Vagina (tissue), 2 donors: ENCODE results near the gene ZAR1L.

Experiments
- POLR2A ChIP-seq, 2 donors: fragments of 450-650 bp; IDR thresholded peaks; one replicate each; pipeline ENCODE4 v1.6.1; 2017; ENCODE audit warnings: antibody characterized with exemption in 2 of 2, mild to moderate bottlenecking in 2 of 2, moderate library complexity in 2 of 2
- POLR2AphosphoS5 ChIP-seq, 2 donors: sonication (generic); formaldehyde crosslinking; IDR thresholded peaks; one replicate each; pipeline ENCODE4 v1.9.0; 2017; ENCODE audit warnings: antibody characterized with exemption in 2 of 2, mild to moderate bottlenecking in 2 of 2, low read depth in 1 of 2; ENCODE audit not compliant: insufficient read depth in 1 of 2
- TF ChIP-seq, protein P1 (sequence below), 3 experiments: fragments of 450-650 bp in 2 of 3; fragments of 200-600 bp in 1 of 3; sonication (generic) in 1 of 3; IDR thresholded peaks; one replicate each; pipeline ENCODE4 v1.5.1; 2017 to 2019; ENCODE audit warnings: antibody characterized with exemption in 3 of 3, mild to moderate bottlenecking in 2 of 3, moderate library complexity in 2 of 3

DNA sequence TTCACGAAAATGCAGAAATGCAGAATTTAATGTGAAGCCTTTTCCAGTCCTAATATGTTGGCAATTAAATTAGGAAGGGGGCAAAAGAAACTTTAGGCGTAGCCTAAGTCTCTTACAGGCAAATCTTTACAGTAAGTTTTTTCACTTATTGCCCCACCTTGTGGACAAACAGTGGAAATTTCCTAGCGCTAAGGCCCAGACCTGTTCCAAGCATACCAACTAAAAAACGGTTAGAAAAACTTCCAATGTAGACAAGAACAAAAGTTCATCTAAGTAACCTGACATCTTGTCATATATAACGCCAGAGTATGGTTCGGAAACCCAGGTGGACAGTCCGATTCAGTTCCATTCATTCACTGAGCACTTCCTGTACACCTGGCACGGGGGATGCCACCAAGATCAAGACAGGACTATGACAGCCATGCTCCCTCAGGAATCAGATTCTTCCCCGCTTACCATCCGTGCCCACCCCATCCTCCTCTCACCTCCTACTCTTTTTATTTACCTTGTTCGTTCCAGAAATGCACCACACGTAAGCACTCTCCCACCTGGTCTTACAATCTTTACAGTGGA, 4.9 kb downstream of the ZAR1L start:
- TF ChIP-seq, protein P1, sequence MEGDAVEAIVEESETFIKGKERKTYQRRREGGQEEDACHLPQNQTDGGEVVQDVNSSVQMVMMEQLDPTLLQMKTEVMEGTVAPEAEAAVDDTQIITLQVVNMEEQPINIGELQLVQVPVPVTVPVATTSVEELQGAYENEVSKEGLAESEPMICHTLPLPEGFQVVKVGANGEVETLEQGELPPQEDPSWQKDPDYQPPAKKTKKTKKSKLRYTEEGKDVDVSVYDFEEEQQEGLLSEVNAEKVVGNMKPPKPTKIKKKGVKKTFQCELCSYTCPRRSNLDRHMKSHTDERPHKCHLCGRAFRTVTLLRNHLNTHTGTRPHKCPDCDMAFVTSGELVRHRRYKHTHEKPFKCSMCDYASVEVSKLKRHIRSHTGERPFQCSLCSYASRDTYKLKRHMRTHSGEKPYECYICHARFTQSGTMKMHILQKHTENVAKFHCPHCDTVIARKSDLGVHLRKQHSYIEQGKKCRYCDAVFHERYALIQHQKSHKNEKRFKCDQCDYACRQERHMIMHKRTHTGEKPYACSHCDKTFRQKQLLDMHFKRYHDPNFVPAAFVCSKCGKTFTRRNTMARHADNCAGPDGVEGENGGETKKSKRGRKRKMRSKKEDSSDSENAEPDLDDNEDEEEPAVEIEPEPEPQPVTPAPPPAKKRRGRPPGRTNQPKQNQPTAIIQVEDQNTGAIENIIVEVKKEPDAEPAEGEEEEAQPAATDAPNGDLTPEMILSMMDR (IDR thresholded peaks at IDR 0.05) = peak; percentile 62 to 82 (median 70)
- no peak for TF ChIP-seq POLR2A (IDR thresholded peaks at IDR 0.05)
- no peak for TF ChIP-seq POLR2AphosphoS5 (IDR thresholded peaks at IDR 0.05; ENCODE audit: insufficient read depth in 1 of 2, low read depth in 1 of 2)
